Hindlimb muscle (tissue), 1 donor: ENCODE measurements around the gene UBAP1L. TPM values are rescaled to one million over a fixed set of nuclear protein-coding genes. Genes with fewer than 3 reads are reported as not detected.
A peak's percentile ranks its signal among the peaks of the same experiment; 100 is the strongest.
"Not testable (repeated sequence)": the region's sequence is repeated elsewhere in the genome, so short reads cannot be mapped to it uniquely, and the experiment has no call there.

Experiments
- DNase-seq: peaks from one replicate; pipeline ENCODE4 v3.0.0-alpha.2; 2013
- polyA plus RNA-seq: library from polyadenylated mRNA; unstranded; fragments of 120-200 nt; gene quantifications from one replicate; pipeline ENCODE4 v1.2.1, GENCODE V29; 2013; ENCODE audit not compliant: insufficient read length

Gene UBAP1L
- polyA plus RNA-seq, 1 donor = 6.4 TPM

DNA sequence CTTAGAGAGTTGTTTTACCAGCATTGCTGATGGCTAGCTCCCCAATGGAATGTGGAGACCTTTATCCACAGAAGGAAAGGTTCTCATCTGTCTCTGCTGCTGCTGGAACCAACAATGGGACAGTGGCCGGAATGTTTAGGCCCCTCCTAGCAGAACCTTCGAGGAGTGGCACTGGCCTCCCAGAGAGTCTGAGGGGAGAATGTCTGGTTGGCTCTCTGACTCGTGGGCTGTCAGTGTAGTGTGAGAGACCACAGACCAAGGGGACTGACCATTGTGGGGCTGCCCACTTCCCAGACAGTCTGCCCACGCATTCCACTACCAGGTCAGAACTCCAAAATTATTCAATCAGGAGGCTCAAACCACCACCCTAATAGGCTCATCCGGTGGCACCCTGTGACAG is 52.3 kb downstream of the UBAP1L start:
- no peak for DNase-seq

DNA sequence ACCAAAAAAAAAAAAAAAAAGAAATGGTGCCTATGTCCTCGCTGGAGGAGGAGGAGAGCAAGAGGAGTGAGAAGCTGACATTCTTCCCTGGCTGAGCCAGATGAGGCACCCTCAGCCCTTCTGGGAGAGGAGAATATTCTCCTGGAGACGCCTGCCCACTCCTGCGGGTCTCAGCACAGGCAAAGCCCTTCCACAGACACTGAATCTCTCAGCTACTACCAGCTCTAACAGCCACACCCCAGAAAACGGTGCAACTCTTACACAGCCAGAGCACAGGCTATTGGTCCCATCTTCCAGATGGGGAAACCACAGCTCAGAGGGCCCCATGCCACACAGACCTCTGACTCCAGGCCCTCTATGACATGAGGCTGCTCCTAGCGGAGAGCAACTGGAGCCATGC is 52.9 kb downstream of the UBAP1L start:
- no peak for DNase-seq

DNA sequence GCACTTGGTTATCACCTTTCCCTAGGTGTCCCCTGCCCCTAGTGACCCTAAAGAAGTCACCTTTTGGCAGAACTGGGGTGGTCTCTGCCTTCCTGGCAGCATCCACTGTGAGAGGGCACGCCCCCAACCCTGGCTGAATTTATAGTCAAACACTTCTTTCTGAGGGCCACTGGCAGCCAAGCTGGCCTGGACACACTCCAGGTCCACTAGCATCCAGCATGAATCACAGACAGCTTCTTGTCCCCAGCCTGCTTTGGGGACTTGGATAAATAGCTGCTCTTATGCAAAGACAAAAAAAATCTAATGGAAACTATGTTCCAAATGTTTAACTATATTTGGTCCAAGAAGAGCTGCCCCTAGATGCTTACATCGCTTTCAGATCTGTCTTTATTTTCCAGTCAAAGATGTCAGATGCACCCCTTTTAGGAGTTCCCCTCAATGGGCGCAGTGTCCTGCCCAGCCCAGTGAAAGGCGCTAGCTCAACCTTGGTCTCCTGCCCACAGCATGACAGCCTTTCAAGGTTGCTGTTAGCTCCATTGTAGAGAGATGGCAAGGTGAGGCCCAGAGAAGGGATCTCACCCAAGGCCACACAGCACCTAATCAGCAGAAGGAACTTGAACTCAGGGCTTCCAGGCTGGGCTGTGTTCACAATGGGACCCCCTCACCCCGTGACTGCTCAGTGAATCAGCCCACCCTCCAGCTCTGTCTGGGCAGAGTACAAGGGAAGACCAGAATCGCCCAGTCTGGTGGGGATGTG is 54.2 kb downstream of the UBAP1L start:
- DNase-seq = no peak

DNA sequence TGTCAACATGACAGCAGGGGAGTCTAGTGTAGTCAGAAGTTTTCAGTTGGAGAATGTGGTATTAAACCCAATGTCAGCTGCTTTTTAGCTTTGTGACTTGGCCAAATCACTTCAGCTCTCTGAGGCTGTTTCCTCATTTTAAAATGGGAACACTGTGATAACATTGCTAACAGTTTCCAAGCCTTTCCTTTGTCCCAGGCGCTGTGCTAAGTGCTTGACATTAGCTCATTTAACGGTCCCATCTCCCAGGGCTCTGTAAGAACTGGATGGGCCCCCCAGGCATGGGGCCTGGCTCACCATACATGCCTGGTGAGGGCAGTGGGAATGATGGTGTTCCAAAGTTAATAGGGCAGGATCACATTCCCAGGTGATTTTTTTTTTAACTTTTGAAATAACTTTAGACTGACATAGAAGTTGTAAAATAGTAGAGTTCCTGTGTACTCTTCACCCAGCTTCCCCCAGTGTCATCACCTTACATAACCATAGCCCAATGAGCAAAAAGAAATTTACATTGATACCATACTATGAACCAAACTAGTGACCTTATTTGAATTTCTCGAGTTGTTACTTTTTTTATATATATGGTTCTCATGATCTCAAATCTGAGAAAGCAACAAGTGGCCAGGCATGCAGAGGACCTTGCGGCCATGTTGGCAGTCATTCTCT is 54.9 kb downstream of the UBAP1L start:
- no peak for DNase-seq

DNA sequence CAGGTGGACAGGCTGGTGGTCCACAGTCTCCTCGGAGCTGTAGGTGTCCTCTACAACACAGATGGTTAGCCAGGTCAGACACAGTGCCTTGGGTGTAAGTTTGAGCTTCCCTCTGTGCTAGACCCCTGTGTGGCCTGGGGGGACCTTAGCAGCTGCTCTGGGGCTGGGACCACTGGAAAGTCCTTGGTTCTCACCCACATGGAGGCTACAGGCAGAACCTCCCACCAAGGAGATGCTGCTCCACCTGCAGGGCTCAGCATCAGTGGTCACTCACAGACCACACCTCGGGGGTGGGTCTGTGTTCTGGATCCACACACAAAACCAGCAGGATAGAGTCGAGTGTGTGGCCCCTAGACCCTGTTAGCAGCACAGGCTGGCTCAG is 55.6 kb downstream of the UBAP1L start:
- DNase-seq = no peak

DNA sequence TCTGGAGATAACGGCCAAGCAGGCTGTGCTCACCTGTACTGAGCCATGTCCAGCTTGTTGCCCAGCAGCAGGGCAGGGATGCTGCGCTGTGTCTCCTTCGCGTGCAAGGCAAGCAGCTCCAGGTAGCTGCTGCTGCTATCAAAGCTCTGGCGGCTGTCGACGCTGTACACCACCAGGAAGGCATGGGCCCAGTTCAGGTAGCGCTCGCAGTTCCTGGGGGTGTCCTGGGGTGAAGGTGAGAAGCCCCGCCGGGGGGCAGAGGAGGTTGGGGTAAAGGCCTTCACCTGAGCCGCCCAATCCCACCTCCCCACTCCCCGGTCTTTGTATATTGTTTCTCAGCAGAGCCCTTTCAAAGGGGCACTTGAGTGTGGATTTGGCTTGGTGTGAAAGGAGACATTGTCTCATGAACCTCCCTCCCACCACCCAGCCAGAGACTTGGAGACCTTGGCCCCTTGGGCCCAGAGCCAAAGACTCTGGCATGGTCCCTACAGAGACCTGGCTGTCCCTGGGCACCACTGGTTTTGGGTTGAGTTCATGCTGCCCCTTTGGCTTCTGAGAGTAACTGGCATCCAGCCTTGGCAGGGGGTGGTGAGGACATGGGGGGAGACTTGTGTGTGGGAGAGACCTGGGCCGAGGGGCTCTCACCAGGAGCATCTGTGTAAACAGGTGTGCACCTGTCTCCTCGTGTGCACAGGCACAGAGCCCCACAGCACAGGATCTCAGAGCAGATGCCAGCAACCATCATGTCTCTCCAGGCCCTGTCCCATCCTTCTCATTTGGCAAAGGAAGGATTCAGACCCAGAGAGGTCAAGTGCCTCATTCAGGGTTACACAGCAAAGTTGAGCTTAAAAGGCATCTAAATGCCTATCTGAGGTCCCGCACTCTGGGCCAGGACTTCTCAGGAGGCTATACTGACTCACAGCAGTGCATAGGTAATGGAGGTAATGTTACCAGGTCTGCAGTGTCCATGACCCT is 56.3 kb downstream of the UBAP1L start:
- DNase-seq = no peak

DNA sequence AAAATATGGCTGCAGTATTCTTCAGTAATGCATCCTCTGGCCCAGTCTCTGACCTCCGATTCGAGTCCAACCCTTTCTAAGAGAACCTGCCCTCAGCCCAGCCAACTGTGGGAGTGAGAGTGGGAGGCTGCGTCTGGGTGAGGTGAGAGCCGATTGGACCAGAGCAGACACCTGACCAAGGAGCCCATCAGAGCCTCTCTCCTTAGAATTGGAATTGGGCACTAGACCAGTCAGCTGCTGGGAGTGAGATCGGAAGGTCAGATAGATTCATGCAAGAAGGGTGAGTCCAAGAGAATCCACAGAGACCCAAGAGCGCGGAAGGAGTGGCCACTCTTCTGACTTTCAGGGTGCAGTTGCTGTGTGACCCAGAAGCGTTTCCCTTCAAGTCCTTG is 57.5 kb downstream of the UBAP1L start:
- DNase-seq = no peak

DNA sequence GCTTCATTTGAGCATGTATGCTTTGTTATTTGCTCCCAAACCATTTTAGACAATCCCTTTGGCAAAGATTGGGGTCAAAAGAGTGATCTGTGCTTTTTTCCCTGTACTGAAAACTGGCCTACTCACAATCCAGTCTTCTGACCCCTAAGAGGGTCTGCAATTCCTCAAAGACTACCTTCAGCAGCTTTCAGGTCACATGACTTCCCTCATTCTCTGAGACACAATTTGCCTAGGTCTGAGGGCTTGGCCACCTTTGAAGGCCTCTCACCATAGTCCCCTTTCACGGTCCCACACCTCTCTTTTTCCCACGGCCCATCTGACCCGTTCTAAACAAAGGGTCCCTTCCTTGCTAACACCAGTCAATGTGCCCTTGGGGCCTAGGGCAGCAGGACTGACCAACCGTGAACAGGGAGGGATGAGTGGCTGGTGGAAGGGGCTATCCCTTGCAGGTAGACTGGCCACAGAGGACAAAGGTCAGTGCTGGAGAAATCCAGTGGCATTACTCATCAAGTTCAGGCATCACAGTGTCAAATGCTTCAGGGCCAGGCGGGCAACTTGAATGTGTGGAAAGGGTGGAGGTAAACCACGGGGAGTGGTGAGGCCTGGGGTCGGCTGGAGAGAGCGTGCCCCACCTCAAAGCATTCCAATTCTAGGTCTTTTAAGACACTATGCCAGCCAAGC is 58.0 kb downstream of the UBAP1L start:
- DNase-seq = no peak

DNA sequence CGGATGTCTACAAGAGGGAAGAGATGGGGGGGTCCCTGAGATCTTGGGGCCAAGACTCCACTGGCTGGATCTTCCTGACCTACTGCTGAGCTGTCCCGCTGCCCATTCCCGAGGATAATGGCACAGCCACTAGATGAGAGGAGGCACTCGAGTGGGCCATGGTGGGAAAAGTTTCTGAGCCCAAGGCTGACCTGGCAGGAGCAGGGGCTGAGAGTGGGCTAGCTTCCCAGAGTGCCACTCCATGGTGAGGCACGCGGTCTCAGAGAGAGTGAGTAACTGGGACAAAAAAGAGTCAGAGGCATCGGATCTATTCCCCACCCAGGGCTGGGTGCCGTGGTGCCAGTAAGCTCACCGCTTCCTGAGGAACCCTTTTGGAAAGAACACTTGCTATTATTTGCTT is 58.9 kb downstream of the UBAP1L start:
- no peak for DNase-seq

DNA sequence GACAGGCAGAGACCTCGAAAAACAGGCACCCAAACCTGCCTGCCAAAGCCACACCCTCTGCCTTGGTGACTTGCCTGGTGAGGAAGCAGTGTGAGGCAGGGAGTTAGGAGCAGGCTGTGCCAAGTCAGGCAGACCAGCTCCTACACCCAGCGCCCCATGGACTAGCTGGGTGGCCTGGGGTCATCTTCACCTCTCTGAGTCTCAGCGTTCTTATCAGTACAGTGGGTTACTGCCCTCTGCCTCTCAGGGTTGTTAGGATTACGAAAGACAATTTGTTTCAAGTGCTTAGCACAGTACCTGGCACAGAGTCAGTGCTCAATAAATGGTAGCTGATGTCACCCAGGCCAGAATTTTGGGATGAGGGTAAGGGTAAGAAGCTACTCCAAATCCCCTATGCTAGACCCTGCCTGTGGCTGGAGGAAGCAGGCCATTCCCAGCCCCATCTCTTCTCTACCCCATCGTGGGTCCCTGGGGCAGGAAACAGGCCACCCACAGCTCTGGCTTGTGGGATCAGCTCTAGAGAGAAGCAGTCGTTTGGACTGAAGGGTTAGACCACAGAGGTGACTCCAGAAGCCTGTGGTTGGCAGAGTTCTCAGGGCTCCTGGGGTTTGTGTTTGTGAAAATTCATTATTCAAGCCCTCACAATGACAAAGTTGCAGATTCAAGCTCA is 59.7 kb downstream of the UBAP1L start:
- no peak for DNase-seq

DNA sequence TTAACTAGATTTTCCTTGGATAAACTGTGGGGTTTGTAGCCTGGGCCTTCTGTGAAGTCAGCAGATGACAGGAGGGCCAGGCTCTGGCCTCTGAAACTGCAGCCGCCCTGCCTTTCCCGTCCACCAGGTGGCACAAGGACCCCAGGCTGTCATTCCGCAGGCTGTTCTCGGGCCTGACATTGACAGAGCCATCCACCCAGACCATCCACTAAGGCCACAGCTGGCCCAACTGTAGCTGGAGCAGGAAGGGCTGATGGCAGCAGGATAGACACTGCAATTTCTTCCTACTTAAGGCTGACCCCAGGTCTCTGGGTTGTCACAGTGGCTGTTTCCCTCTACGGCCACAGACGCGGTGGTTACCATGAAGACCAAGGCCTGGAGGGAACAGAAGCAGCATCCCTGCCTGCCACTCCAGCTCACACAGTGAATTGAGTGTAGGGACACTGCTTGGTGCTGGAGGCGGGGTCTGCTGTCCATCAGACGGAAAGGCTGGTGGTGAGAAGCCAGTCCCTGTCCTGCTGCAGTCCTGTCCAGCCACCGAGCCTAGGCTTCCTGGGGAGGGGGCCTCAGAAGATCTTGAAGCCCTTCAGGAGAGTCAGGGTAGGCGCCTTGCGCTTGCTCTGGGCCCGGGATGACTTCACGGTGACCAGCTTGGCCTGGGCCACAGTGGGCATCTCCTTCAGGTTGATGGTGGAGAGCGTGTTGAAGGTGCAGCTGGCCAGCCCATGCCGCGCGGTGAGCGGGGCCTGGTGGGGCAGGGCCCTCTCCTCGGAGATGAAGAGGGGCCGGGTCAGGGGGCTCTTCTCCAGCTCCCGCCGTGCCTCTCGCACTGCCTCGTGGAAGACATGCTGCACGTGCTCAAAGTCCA is 60.4 kb downstream of the UBAP1L start:
- peak; percentile 70 for DNase-seq

DNA sequence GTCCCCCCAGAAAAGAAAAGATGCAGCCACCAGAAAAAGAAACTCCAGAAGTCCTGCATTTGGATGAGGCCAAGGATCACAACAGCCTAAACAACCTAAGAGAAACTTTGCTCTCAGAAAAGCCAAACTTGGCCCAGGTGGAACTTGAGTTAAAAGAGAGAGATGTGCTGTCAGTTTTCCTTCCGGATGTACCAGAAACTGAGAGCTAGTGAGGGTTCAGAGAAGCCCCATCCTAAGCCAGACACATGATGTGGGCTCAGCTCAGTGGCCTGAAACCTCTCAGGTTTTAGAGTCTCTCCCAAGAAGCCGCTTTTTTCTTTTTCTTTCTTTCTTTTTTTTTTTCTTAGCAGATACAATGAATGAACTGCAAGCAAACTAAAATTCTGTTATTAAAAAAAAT is 62.0 kb downstream of the UBAP1L start:
- DNase-seq = no peak

DNA sequence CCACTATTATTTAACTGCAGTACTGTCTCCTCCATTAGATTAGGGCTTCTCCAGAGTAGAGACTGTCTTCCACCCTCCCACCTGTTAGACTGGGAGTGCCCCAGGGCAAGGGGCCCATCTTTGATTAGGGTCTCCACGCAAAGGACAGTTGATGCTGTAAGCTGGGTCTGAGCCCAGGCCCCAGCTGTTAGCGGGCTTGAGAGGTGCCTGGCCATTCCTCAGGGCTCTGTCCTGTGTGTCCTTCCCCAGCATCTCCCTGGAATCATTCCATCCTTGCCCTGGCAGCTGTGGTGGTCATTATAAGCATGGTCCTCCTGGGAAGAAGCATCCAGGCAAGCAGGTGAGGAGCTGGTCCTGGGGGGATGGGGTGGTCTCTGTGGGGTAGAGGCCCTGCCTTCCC is 63.7 kb downstream of the UBAP1L start:
- no peak for DNase-seq

DNA sequence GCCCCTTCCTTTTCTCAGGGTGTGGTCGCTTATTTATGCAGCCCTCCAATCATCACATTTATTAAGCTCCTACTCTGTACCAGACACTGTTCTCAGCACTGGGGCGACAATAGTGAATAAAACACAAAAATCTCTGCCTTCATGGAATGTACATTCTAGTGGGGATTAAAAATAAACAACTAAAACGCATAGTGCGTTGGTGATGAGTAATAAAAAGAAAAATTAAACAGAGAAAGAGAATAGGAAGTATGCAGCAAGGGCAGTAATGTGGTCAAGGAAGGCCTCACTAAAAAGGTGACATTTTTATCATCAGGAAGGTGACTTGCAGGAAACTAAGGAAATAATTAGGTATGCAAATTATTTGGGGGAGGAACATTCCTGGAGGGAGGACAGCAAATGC is 64.7 kb downstream of the UBAP1L start:
- no peak for DNase-seq

DNA sequence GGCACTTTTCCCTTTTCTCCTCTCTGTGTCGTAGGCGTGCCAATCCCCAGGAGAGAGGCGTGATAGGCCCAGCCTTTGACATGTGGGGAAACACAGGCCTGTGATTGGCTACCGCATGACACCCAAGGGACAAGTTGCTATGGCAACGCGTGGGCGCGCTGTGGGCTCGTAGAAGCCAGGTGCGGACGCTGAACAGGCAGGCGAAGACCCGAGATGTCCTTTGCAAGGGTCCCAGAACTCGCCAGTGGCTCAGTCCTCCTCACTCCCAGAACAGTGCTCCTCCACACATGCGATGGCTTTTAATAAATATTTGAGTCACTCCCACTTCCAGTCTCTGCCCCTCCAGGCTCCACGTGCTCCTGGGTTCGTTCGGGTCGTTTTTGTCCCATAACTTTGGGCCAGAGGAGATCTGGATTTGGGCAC is 65.6 kb downstream of the UBAP1L start:
- DNase-seq = peak; percentile 84

DNA sequence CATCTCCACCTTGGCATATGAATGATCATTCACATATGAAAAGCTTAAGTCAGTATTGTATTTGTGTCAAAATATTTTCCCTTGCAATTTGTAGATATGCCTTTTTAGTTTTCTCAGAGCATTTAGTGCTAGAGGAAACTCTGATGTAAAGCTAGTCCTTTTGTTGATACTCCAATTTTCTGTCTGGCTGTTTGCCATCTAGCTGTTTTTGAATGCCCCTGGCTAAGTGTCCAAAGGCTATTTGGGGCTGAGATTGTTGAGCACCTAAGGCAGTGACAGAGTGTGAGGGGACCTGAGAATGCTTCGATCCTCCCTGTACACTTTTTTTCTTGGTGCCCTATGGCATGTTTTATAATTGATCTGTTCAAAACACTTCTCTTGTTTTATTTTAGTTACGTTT is 66.8 kb downstream of the UBAP1L start:
- DNase-seq = no peak

DNA sequence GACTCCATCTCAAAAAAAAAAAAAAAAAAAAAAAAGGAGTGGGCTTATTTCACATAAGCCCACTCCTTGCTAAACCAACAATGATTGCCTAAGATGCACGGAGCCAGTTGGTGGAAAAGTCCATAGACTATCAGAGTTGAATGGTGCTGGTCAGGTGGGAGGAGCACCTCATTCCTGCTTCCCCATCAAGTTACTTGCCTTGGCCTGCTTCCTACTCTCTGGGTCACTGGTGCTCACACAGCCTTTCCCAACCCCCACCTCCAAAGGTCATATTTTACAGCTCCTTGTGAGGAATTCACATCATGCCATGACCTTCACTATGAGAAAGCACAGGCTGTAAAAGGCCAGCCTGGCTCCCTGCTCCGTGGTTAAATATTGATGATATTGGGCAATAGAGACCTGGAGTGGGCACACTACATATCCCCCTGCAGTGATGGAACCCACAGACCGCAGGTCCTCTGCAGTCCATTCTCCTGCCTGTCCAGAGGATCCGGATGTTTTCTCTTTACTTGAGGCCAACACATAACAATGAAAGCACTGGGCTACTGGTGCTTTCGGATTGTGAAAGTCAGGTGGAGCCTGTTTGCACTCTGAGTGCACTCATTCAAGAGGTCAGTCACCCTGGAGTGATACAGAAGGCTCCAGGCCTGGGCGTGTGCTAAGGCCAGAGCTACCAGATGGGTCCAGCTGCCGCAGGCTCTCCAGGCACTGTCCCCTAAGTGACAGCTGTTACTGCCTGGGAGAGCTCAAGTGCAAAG is 70.1 kb downstream of the UBAP1L start, which contains the start of gene SLC51B:
SLC51B (plus strand) TSS at position 664 of the 758 bp plus-strand sequence. CDS start 4,618 bp downstream, outside the sequence.
- no peak for DNase-seq

DNA sequence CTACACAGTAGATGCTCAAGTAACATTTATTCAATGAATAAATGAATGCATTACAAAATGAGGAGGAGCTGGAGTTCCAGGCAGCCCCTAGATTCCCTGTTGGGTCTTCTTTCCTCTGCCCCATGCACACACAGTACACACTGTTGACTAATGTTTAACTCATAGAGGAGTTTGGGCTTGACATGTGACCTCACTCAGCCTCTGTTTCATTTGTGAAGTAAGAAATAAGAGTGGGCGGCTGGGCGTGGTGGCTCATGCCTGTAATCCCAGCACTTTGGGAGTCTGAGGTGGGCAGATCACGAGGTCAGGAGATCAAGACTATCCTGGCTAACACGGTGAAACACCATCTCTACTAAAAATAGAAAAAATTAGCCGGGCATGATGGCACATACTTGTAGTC is 70.8 kb downstream of the UBAP1L start:
- not testable (repeated sequence) for DNase-seq

DNA sequence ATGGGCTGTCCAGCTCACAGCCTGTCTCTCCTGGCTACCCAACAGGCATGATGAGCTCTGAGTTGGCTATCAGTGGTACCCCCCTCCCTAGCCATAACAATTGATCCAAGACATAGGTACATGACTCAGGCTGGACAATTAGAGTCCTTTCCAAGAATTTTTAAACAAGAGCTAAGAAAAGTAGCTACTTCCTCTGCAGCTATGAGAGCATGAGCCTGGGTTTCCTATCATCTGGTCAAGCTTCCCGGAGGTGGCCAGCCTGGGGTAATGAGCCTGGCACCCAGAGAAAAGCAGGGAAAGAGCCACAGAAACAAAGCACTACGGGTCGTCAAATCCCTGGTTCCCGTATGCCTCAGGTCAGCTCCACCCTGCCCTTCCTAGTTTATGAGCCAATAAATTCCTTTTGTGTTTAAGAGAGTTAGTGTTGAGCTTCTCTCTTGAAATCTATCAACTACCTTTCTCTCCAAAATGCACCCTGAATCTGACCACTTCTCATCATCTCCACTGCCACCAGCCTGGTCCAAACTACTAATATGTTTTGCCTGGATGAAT is 72.1 kb downstream of the UBAP1L start:
- DNase-seq = no peak
